ENCODE data around the gene TBRG4. TPM values are rescaled to one million over a fixed set of nuclear protein-coding genes. Genes with fewer than 3 reads are reported as not detected.

The TBRG4 gene
- total RNA-seq, 1 donor = 46.6 TPM

DNA sequence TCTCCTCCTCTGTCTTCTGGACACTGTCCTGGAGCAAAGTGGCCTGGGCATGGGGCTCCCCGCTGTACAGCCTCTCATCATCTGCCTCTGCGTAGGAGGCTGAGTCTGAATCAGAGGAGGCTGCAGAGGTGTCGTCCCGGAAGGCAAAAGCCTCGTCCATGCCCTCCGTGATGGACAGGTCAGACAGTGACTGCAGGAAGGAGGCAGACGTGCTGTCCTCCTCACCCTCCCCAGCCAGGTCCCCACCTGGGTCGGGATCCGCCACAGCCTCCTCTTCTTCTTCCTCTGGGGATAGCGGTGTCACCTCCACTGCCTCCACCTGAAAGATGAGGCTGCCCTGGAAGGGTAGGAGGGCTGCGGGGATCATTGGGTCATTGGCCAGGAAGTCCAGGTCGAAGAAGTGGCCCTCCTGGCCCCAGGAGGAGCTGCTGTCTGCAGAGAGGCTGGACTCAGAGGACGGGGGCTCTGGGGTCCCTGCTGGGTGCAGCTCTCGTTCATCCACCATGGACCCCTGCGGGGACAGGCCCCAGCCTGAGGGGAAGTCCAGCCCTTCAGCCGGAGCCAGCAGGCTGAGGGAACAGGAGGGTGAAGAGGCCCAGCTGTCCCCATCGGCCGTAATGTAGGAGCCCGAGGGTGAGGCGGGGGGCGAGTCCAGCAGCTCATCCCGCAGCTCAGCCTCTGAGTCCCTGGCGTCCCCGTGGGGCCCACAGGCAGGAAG, 26.4 kb downstream of the TBRG4 start:
- DNase-seq (ENCODE audit: low read depth) = no peak
- no peak overlapping the region for H3K4me3 ChIP-seq (ENCODE audit: low read depth, low read length)
- TF ChIP-seq, protein P1, sequence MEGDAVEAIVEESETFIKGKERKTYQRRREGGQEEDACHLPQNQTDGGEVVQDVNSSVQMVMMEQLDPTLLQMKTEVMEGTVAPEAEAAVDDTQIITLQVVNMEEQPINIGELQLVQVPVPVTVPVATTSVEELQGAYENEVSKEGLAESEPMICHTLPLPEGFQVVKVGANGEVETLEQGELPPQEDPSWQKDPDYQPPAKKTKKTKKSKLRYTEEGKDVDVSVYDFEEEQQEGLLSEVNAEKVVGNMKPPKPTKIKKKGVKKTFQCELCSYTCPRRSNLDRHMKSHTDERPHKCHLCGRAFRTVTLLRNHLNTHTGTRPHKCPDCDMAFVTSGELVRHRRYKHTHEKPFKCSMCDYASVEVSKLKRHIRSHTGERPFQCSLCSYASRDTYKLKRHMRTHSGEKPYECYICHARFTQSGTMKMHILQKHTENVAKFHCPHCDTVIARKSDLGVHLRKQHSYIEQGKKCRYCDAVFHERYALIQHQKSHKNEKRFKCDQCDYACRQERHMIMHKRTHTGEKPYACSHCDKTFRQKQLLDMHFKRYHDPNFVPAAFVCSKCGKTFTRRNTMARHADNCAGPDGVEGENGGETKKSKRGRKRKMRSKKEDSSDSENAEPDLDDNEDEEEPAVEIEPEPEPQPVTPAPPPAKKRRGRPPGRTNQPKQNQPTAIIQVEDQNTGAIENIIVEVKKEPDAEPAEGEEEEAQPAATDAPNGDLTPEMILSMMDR (IDR thresholded peaks at IDR 0.05; ENCODE audit: insufficient read depth, low read length) = no peak

DNA sequence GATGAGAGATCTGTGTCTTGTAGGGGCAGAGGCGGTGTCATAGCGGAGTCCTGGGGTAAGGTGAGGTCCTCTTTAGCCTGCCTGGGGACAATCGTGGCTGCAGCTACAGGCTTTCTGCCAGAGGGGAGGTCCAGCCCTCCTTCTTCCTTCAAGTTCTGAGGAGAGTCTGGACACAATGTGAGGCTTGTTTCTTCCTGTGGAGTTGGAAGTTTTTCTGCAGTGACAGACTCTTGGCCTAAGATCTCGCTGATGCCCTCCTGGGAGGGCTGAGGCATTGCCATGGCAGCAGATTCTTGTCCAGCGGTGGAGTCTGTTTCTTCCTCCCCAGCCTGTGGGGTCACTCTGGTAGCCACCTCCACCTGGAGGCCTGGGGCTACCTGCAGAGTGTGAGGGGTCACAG, 27.2 kb downstream of the TBRG4 start:
- DNase-seq (ENCODE audit: low read depth) = no peak
- TF ChIP-seq, protein P1 (IDR thresholded peaks at IDR 0.05; ENCODE audit: insufficient read depth, low read length) = no peak
- no peak overlapping the region for H3K4me3 ChIP-seq (ENCODE audit: low read depth, low read length)

DNA sequence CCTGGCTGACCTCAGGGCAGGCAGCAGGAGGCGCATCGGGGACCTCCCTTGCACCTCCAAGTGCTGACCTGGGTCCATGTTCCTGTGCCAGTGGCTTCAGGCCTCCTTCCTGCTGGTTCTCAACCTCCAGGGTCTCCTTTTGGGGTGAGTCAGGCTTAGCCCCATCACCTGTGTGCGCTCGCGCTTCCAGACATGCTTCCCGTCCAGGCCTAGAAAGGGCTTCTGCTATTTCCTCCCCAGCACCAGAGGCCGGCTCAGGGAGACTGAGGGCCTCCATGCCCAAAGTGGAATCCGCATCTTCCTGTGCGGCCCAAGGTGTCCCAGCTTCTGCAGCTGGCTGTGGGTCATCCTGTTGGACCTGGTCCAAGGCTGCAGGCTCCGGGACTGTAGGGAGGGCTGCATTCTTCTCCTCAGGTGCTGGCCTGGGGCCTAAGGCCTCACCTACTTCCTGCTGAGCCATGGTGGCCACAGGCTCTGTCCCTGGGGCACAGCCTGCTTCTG, 28.6 kb downstream of the TBRG4 start:
- no peak overlapping the region for H3K4me3 ChIP-seq (ENCODE audit: low read depth, low read length)
- TF ChIP-seq, protein P1 (IDR thresholded peaks at IDR 0.05; ENCODE audit: insufficient read depth, low read length) = no peak
- no peak for DNase-seq (ENCODE audit: low read depth)

DNA sequence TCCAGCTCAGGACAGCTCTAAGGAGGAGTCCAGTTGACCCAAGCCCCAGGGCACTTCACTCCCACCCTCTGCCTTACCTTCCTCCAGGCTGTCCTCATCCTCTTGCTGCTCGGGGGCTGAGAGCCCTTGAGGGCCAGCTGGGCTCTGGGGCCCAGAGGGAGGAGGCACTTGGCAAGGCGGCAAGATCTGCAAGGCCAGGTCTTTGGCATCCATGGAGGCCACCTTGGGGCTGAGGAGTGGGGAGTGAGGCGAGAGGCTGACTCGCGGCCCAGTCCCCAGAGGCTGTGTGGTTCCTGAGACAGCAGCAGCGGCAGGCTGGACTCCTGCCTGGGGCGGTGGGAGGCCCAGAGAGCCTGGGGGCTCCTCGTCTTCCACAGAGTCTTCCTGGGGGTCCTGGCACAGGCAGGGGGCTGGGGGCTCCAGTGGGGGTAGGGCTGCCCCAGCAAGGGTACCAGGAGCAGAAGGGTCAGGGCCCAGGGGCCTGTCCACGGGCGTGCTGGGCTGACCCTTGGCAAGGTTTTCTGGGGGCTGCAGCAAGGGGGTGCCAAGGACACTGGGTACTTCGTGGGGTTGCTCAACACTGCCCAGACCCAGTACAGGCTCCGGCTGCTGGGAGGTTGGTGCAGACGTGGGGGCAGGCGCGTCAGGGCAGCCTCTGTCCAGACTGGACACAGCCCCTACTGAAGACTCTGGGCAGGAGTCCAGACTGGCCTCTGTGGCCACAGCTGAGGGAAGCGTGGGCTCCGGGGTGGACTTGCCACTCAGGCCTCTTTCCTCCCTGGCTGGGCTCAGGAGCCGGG, 29.3 kb downstream of the TBRG4 start:
- no peak for DNase-seq (ENCODE audit: low read depth)
- no peak overlapping the region for H3K4me3 ChIP-seq (ENCODE audit: low read depth, low read length)
- TF ChIP-seq, protein P1 (IDR thresholded peaks at IDR 0.05; ENCODE audit: insufficient read depth, low read length) = no peak

- TF ChIP-seq, protein P1 (IDR thresholded peaks at IDR 0.05; ENCODE audit: insufficient read depth, low read length) = no peak
- no peak overlapping the region for H3K4me3 ChIP-seq (ENCODE audit: low read depth, low read length)
- no peak for DNase-seq (ENCODE audit: low read depth)
These were observed 29.9 kb downstream of the TBRG4 start for GRCh38 chr7:45081670-45081974.

GRCh38 chr7:45080958-45081669, 30.4 kb downstream of the TBRG4 start:
- TF ChIP-seq, protein P1 (IDR thresholded peaks at IDR 0.05; ENCODE audit: insufficient read depth, low read length) = no peak
- no peak for DNase-seq (ENCODE audit: low read depth)
- no peak overlapping the region for H3K4me3 ChIP-seq (ENCODE audit: low read depth, low read length)
